K562 (cell line): ENCODE measurements around the gene PTPRO. TPM values are rescaled to one million over a fixed set of nuclear protein-coding genes. Genes with fewer than 3 reads are reported as not detected.

Experiments used
- ATAC-seq: fragments of 200-7000 bp; cut with Tn5 transposase; 3 replicates; pipeline ENCODE4 v1.9.1; 2020; ENCODE audit warnings: moderate library complexity
- BruUV-seq: library from RNA; stranded (reverse); fragments of 400-500 nt; replicated peaks from 2 replicates; lab custom pipeline; 2021; lab: Mats Ljungman, UMichigan
- CTCF ChIA-PET: fragments of 300-600 bp; formaldehyde crosslinking; extraction: SDS; loops from one replicate; lab custom pipeline; 2021; ENCODE audit warnings: low intra/inter-chr PET ratio; lab: Yijun Ruan, JAX
- POLR2A ChIA-PET: fragments of 300-600, 350-650 bp; sonication (Branson Sonifier 250); formaldehyde crosslinking; extraction: SDS; loops from one replicate; lab custom pipeline; 2021; ENCODE audit warnings: antibody characterized with exemption, inconsistent platforms; lab: Yijun Ruan, JAX
- DNase-seq, 4 experiments: peaks; one replicate each; pipeline versions ENCODE4 v3.0.0 to v3.0.0-alpha.2; 2011 to 2018; ENCODE audit warnings: low spot score in 3 of 4, mixed read lengths in 3 of 4; ENCODE audit errors: extremely low read depth in 1 of 4
- FAIRE-seq: peaks from 2 replicates; lab custom pipeline; 2011; peaks lifted over from hg19 to GRCh38; lab: Jason Lieb, UNC
- H2AFZ ChIP-seq: 2 replicates; pipeline ENCODE4 v1.6.0; 2011; ENCODE audit warnings: low read depth, low read length, control low read depth, inconsistent platforms
- H3K27ac ChIP-seq: fragments of 200-600 bp; 3 replicates; pipeline ENCODE4 v1.8.0; 2011; ENCODE audit warnings: low read depth, mild to moderate bottlenecking, control low read depth, inconsistent platforms, low read length, moderate library complexity, mixed read lengths; ENCODE audit errors: extremely low read depth
- H3K27me3 ChIP-seq, 2 experiments: fragments of 300-600 bp in 1 of 2; 2 replicates in 1 of 2; 3 replicates in 1 of 2; pipeline versions ENCODE4 v1.6.0 to v1.8.0; 2011; ENCODE audit warnings: inconsistent platforms in 2 of 2, low read length in 2 of 2, mild to moderate bottlenecking in 1 of 2, mixed read lengths in 1 of 2, moderate library complexity in 1 of 2; ENCODE audit not compliant: control insufficient read depth in 2 of 2, insufficient read depth in 2 of 2
- H3K36me3 ChIP-seq: fragments of 300-600 bp; 3 replicates; pipeline ENCODE4 v1.8.0; 2011; ENCODE audit warnings: mild to moderate bottlenecking, low read length, inconsistent platforms; ENCODE audit not compliant: control insufficient read depth, insufficient read depth
- H3K4me1 ChIP-seq, 2 experiments: fragments of 200-600 bp in 1 of 2; replicated peaks in 1 of 2; 2 replicates in 1 of 2; 3 replicates in 1 of 2; pipeline versions ENCODE4 v1.5.1 to v1.8.0; 2011; ENCODE audit warnings: inconsistent platforms in 2 of 2, low read length in 2 of 2, mild to moderate bottlenecking in 1 of 2, mixed read lengths in 1 of 2, moderate library complexity in 1 of 2; ENCODE audit not compliant: control insufficient read depth in 2 of 2, insufficient read depth in 2 of 2
- H3K4me2 ChIP-seq: 2 replicates; pipeline ENCODE4 v1.6.1; 2011; ENCODE audit warnings: low read length, control low read depth, inconsistent platforms, mixed read lengths; ENCODE audit not compliant: insufficient read depth
- H3K4me3 ChIP-seq: fragments of 200-600 bp; sonication (generic), shearing (Covaris generic); 2 replicates; pipeline ENCODE4 v1.5.1; 2016; ENCODE audit warnings: control low read depth, inconsistent platforms
- H3K79me2 ChIP-seq: fragments of 200-600 bp; 3 replicates; pipeline ENCODE4 v1.8.0; 2011; ENCODE audit warnings: low read length, inconsistent platforms; ENCODE audit not compliant: control insufficient read depth, insufficient read depth
- H3K9ac ChIP-seq, 2 experiments: 2 replicates each; pipeline versions ENCODE4 v1.6.0 to v1.6.1; 2011; ENCODE audit warnings: low read depth in 2 of 2, low read length in 2 of 2, control low read depth in 1 of 2, inconsistent platforms in 1 of 2, mild to moderate bottlenecking in 1 of 2, mixed read lengths in 1 of 2; ENCODE audit not compliant: insufficient read depth in 1 of 2
- H3K9me1 ChIP-seq: one replicate; pipeline ENCODE4 v1.6.0; 2011; ENCODE audit warnings: inconsistent platforms, mild to moderate bottlenecking, low read length, moderate library complexity; ENCODE audit not compliant: control insufficient read depth, insufficient read depth
- H3K9me3 ChIP-seq: replicated peaks from 2 replicates; pipeline ENCODE4 v1.5.1; 2011; ENCODE audit warnings: low read depth, low read length, inconsistent platforms; ENCODE audit not compliant: control insufficient read depth, insufficient read depth
- H4K20me1 ChIP-seq: replicated peaks from 2 replicates; pipeline ENCODE4 v1.6.1; 2011; ENCODE audit warnings: low read length, inconsistent platforms, mixed read lengths; ENCODE audit not compliant: control insufficient read depth, insufficient read depth
- E2F3 ChIP-seq: fragments of 250-450 bp; sonication (Bioruptor Pico); IDR thresholded peaks from 2 replicates; pipeline ENCODE4 v1.4.0; 2020; ENCODE audit warnings: mild to moderate bottlenecking
- GABPA ChIP-seq: fragments of 200-800 bp; sonication (Bioruptor generic); conservative IDR thresholded peaks from 2 replicates; pipeline ENCODE4 v1.6.1; 2016; ENCODE audit warnings: low read depth, missing genetic modification characterization, missing compliant biosample characterization
- KLF1 ChIP-seq: fragments of 450-650 bp; IDR thresholded peaks from 2 replicates; pipeline ENCODE4 v1.6.1; 2016; ENCODE audit warnings: missing genetic modification characterization, missing compliant biosample characterization
- MBD1 ChIP-seq: fragments of 250-450 bp; sonication (Bioruptor Pico); IDR thresholded peaks from 2 replicates; pipeline ENCODE4 v1.8.0; 2022; ENCODE audit warnings: inconsistent platforms
- NCOA1 ChIP-seq: fragments of 450-650 bp; IDR thresholded peaks from 2 replicates; pipeline ENCODE4 v1.6.1; 2016; ENCODE audit warnings: low read depth
- NFIC ChIP-seq: fragments of 450-650 bp; IDR thresholded peaks from 2 replicates; pipeline ENCODE4 v1.6.1; 2017; ENCODE audit warnings: mild to moderate bottlenecking, inconsistent platforms
- PHTF2 ChIP-seq: fragments of 250-450 bp; sonication (Bioruptor Pico); IDR thresholded peaks from 2 replicates; pipeline ENCODE4 v1.5.0; 2021; ENCODE audit warnings: mild to moderate bottlenecking
- SREBF2 ChIP-seq: sonication (generic); formaldehyde crosslinking; IDR thresholded peaks from 2 replicates; pipeline ENCODE4 v1.4.0; 2020; ENCODE audit warnings: mild to moderate bottlenecking, missing genetic modification reagents
- USF2 ChIP-seq: sonication (generic); formaldehyde crosslinking; IDR thresholded peaks from 2 replicates; pipeline ENCODE4 v1.5.0; 2020; ENCODE audit warnings: missing genetic modification reagents
- ZNF134 ChIP-seq: fragments of 250-450 bp; sonication (Bioruptor Pico); conservative IDR thresholded peaks from 2 replicates; pipeline ENCODE4 v1.4.0; 2020
- ZNF347 ChIP-seq: fragments of 450-650 bp; formaldehyde crosslinking; IDR thresholded peaks from 2 replicates; pipeline ENCODE4 v1.4.0; 2020; ENCODE audit warnings: low read depth, mild to moderate bottlenecking, moderate library complexity
- ZNF639 ChIP-seq, 2 experiments: fragments of 200-800 bp in 1 of 2; sonication (Bioruptor generic) in 1 of 2; sonication (generic) in 1 of 2; formaldehyde crosslinking in 1 of 2; IDR thresholded peaks in 1 of 2; conservative IDR thresholded peaks in 1 of 2; 2 replicates each; pipeline versions ENCODE4 v1.5.0 to v1.6.1; 2016 to 2020; ENCODE audit warnings: missing compliant biosample characterization in 1 of 2, missing genetic modification characterization in 1 of 2, missing genetic modification reagents in 1 of 2
- ZNF668 ChIP-seq: fragments of 250-450 bp; sonication (Bioruptor Pico); IDR thresholded peaks from 2 replicates; pipeline ENCODE4 v1.8.0; 2022; ENCODE audit warnings: mild to moderate bottlenecking, inconsistent platforms
- WGBS: fragments of 100-300 bp; shearing (Covaris generic); methylation state at CpG from one replicate; pipeline ENCODE4 v1.1.6; 2016; ENCODE audit warnings: low coverage, mixed read lengths; ENCODE audit not compliant: insufficient coverage; ENCODE audit errors: missing lambda C conversion rate; 5-methylcytosine and 5-hydroxymethylcytosine counted together
- in situ Hi-C: fragments of 300-500 bp; cut with MboI; formaldehyde crosslinking; loops from 4 replicates; pipeline ENCODE4 v1.15.0; 2018; ENCODE audit warnings: inconsistent platforms, mixed read lengths
- intact Hi-C: fragments of 100-400 bp; cut with micrococcal nuclease; formaldehyde crosslinking; loops from 2 replicates; pipeline ENCODE4 v1.14.2; 2022
- polyA plus RNA-seq, 8 experiments: library from polyadenylated mRNA; depleted of rRNA in 4 of 8; stranded (reverse) in 5 of 8; unstranded in 3 of 8; fragments of >200 nt; fragmentation: Nextera tagmentation in 2 of 8; fragmentation: Illumina TruSeq in 1 of 8; extraction: Ambion mirVana in 2 of 8; extraction: Trizol in 1 of 8; gene quantifications; 2 replicates each; pipeline versions ENCODE4 v1.2.1 to v1.2.3, GENCODE V29; 2011 to 2014; ENCODE audit warnings: inconsistent platforms in 1 of 8, missing spikeins in 1 of 8
- total RNA-seq, 7 experiments: library from RNA; depleted of rRNA in 6 of 7; stranded (reverse); fragments of >200 nt in 6 of 7; fragmentation: Illumina TruSeq in 2 of 7; extraction: Trizol in 2 of 7; gene quantifications; 2 replicates each; pipeline versions ENCODE4 v1.2.1 to v1.2.3, GENCODE V29; 2011 to 2021; ENCODE audit warnings: low replicate concordance in 1 of 7

PTPRO gene
- total and polyA plus RNA-seq, 9 of the 15 experiments (the other 6 are each of a cell fraction or from before 2014, with no cell fraction given): 0.22 TPM; not detected in 8

GRCh38 chr12:15597125-15597830 is 275.0 kb downstream of the PTPRO start:
- POLR2A ChIA-PET: interaction anchor here (0.6 kb wide), 1 partner anchor 960 kb away, joined by 3 read pairs; no protein-coding TSS in a partner anchor
- no peaks in the 10 kb centered on the region for H3K36me3 ChIP-seq
- H2AFZ ChIP-seq: no peak overlapping the region
- H4K20me1 ChIP-seq: no peaks in the 10 kb centered on the region
- DNase-seq: no peak
- no peak overlapping the region for H3K4me2 ChIP-seq
- in situ Hi-C loops (no loop called here), intact Hi-C loops (no loop called here)
- no TSS peak for BruUV-seq
- no peak for FAIRE-seq
- no peak for ATAC-seq
- no peaks in the 10 kb centered on the region for H3K79me2 ChIP-seq
- CTCF ChIA-PET: no interaction called here
- WGBS: 0% methylated on average over 4 of the region's 5 CpGs
- H3K27ac ChIP-seq: no peak overlapping the region
- TF ChIP-seq ZNF347 (CRISPR knock-in tag) (no peak), MBD1 (CRISPR knock-in tag) (no peak), NFIC (no peak), GABPA (tag) (no peak), ZNF134 (no peak), SREBF2 (CRISPR knock-in tag) (no peak), E2F3 (CRISPR knock-in tag) (no peak), PHTF2 (CRISPR knock-in tag) (no peak), KLF1 (tag) (no peak), NCOA1 (no peak), ZNF639 (CRISPR knock-in tag; conservative IDR thresholded peaks at IDR 0.05 in 1 of 2, IDR thresholded peaks at IDR 0.05 in 1 of 2) (no peak), ZNF668 (no peak), USF2 (CRISPR knock-in tag) (no peak)
- H3K4me3 ChIP-seq: no peak overlapping the region
- no peaks in the 10 kb centered on the region for H3K27me3 ChIP-seq
- H3K9me3 ChIP-seq: no peaks in the 10 kb centered on the region
- H3K4me1 ChIP-seq: no peaks in the 10 kb centered on the region
- H3K9me1 ChIP-seq: no peaks in the 10 kb centered on the region
- H3K9ac ChIP-seq: no peak overlapping the region
